Fibroblast of skin of back (primary cell): Measurements from ENCODE around the gene PSG1.
"Not testable (repeated sequence)": the region's sequence is repeated elsewhere in the genome, so short reads cannot be mapped to it uniquely, and the experiment has no call there.

ENCODE experiments used
- DNase-seq: peaks from one replicate; pipeline ENCODE4 v3.0.0-alpha.2; 2013

The PSG1 gene

GRCh38 chr19:42880621-42881020 is 1.1 kb upstream of the PSG1 start:
- not testable (repeated sequence) for DNase-seq

GRCh38 chr19:42876596-42876995 is 2.9 kb downstream of the PSG1 start:
- DNase-seq = not testable (repeated sequence)

- DNase-seq = not testable (repeated sequence)
Observed at GRCh38 chr19:42875881-42876280, 3.6 kb downstream of the PSG1 start.

- peak; percentile 82 for DNase-seq
Observed at GRCh38 chr19:42874901-42875813, 4.4 kb downstream of the PSG1 start.

GRCh38 chr19:42874136-42874535 is 5.4 kb downstream of the PSG1 start:
- DNase-seq = not testable (repeated sequence)

GRCh38 chr19:42872608-42873007 is 6.9 kb downstream of the PSG1 start:
- DNase-seq = no peak

GRCh38 chr19:42857544-42857867 is 22.0 kb downstream of the PSG1 start:
- no peak for DNase-seq

- DNase-seq = peak; percentile 23
Observed at GRCh38 chr19:42856866-42857543, 22.5 kb downstream of the PSG1 start.

- DNase-seq = not testable (repeated sequence)
Observed at GRCh38 chr19:42854745-42855144, 24.8 kb downstream of the PSG1 start.

GRCh38 chr19:42853231-42853630 is 26.3 kb downstream of the PSG1 start:
- not testable (repeated sequence) for DNase-seq

- not testable (repeated sequence) for DNase-seq
Observed at GRCh38 chr19:42852821-42853220, 26.7 kb downstream of the PSG1 start.

- DNase-seq = not testable (repeated sequence)
Observed at GRCh38 chr19:42851718-42852280, 27.7 kb downstream of the PSG1 start.

GRCh38 chr19:42850981-42851717 is 28.4 kb downstream of the PSG1 start:
- peak; percentile 98 for DNase-seq

GRCh38 chr19:42846597-42846996 is 32.9 kb downstream of the PSG1 start:
- DNase-seq = peak; percentile 24

- not testable (repeated sequence) for DNase-seq
Observed at GRCh38 chr19:42843631-42844030, 35.9 kb downstream of the PSG1 start.

- DNase-seq = not testable (repeated sequence)
Observed at GRCh38 chr19:42832746-42833442, 46.6 kb downstream of the PSG1 start.

- DNase-seq = not testable (repeated sequence)
Observed at GRCh38 chr19:42832023-42832680, 47.4 kb downstream of the PSG1 start.

- DNase-seq = no peak
Observed at GRCh38 chr19:42831221-42832019, 48.1 kb downstream of the PSG1 start.

- DNase-seq = not testable (repeated sequence)
Observed at GRCh38 chr19:42821306-42821977, 58.1 kb downstream of the PSG1 start.
